Gastrocnemius medialis (tissue), 4 donors: ENCODE measurements around the gene DDR2. TPM values are rescaled to one million over a fixed set of nuclear protein-coding genes. Genes with fewer than 3 reads are reported as not detected.

ENCODE experiments used
- ATAC-seq, 2 donors: fragments of 150-250 bp; one replicate each; pipeline ENCODE4 v1.9.1; 2016
- DNase-seq, 2 donors: peaks; one replicate each; pipeline ENCODE4 v3.0.0-alpha.2; 2019
- H3K27ac ChIP-seq, 4 donors: fragments of 200-600 bp; sonication (generic); 1 replicate in 1 of 4; 2 replicates in 3 of 4; pipeline ENCODE4 v1.5.1; 2016 to 2018; ENCODE audit warnings: mild to moderate bottlenecking in 2 of 4, moderate library complexity in 1 of 4
- H3K27me3 ChIP-seq, 3 donors: fragments of 200-600 bp; sonication (generic) in 2 of 3; 1 replicate in 1 of 3; 2 replicates in 2 of 3; pipeline versions ENCODE4 v1.5.1 to v1.6.0; 2016 to 2019; ENCODE audit warnings: mild to moderate bottlenecking in 1 of 3, moderate library complexity in 1 of 3
- H3K36me3 ChIP-seq, 2 donors: fragments of 200-600 bp; sonication (generic) in 1 of 2; one replicate each; pipeline ENCODE4 v1.5.1; 2017 to 2018
- H3K4me1 ChIP-seq, 2 donors: fragments of 200-600 bp; sonication (generic) in 1 of 2; one replicate each; pipeline ENCODE4 v1.5.1; 2016 to 2017; ENCODE audit warnings: mild to moderate bottlenecking in 2 of 2
- H3K4me3 ChIP-seq, 4 donors: fragments of 200-600 bp; sonication (generic) in 3 of 4; 1 replicate in 1 of 4; 2 replicates in 3 of 4; pipeline ENCODE4 v1.5.1; 2016 to 2019; ENCODE audit warnings: mild to moderate bottlenecking in 2 of 4
- H3K9me3 ChIP-seq, 3 donors: fragments of 200-600 bp; sonication (generic) in 2 of 3; 1 replicate in 1 of 3; 2 replicates in 2 of 3; pipeline ENCODE4 v1.5.1; 2016 to 2019
- CTCF ChIP-seq, 5 experiments: fragments of 450-650 bp in 3 of 5; fragments of 200-600 bp in 2 of 5; sonication (generic) in 2 of 5; IDR thresholded peaks in 4 of 5; conservative IDR thresholded peaks in 1 of 5; 1 replicate in 4 of 5; 2 replicates in 1 of 5; pipeline ENCODE4 v1.5.1; 2016 to 2019; ENCODE audit warnings: antibody characterized with exemption in 5 of 5, mild to moderate bottlenecking in 3 of 5, moderate library complexity in 3 of 5
- POLR2A ChIP-seq, 2 donors: fragments of 450-650 bp; IDR thresholded peaks; one replicate each; pipeline ENCODE4 v1.6.1; 2017; ENCODE audit warnings: antibody characterized with exemption in 2 of 2, mild to moderate bottlenecking in 2 of 2, moderate library complexity in 2 of 2
- in situ Hi-C, 4 donors: fragments of 200-750 bp; cut with MboI; loops; one replicate each; pipeline versions ENCODE4 v1.15.0 to v1.8.0; 2017; ENCODE audit warnings: low sequenced_read_pairs in 4 of 4
- intact Hi-C: fragments of 100-400 bp; cut with DNase I; formaldehyde crosslinking; loops from one replicate; pipeline ENCODE4 v1.15.1; 2023; ENCODE audit warnings: low total_unique reads
- total RNA-seq, 4 donors: library from RNA; depleted of rRNA; stranded (reverse); fragments of >200 nt; gene quantifications; one replicate each; pipeline versions ENCODE4 v1.1.0 to v1.2.3, GENCODE V29; 2016

Gene DDR2
- total RNA-seq, 4 donors from 2014 or later = 9.8 to 15.4 (median 10.6) TPM

- ATAC-seq (no peak), DNase-seq (no peak)
- Histone ChIP-seq H3K4me1 (no peaks in the 10 kb centered on the region), H3K9me3 (no peaks in the 10 kb centered on the region), H3K36me3 (no peaks in the 10 kb centered on the region), H3K4me3 (no peak overlapping the region), H3K27me3 (no peaks in the 10 kb centered on the region), H3K27ac (peak overlapping the region in 1 of 4 donors; percentile 24)
- intact Hi-C loops = no loop called here
- in situ Hi-C loops = no loop called here
- TF ChIP-seq CTCF (IDR thresholded peaks at IDR 0.05 in 4 of 5, conservative IDR thresholded peaks at IDR 0.05 in 1 of 5) = peak in 2 of 5 experiments; percentile 9 to 44
- TF ChIP-seq POLR2A (IDR thresholded peaks at IDR 0.05) = no peak
These were observed 4.5 kb upstream of the DDR2 start for GRCh38 chr1:162627662-162628296.

- H3K4me1 ChIP-seq = no peaks in the 10 kb centered on the region
- TF ChIP-seq POLR2A (IDR thresholded peaks at IDR 0.05) (no peak), CTCF (IDR thresholded peaks at IDR 0.05 in 4 of 5, conservative IDR thresholded peaks at IDR 0.05 in 1 of 5) (no peak)
- H3K9me3 ChIP-seq = no peaks in the 10 kb centered on the region
- peak overlapping the region in 1 of 4 donors; percentile 67 for H3K27ac ChIP-seq
- in situ Hi-C loops (no loop called here), intact Hi-C loops (no loop called here)
- H3K36me3 ChIP-seq = no peaks in the 10 kb centered on the region
- ATAC-seq (no peak), DNase-seq (no peak)
- H3K4me3 ChIP-seq = no peak overlapping the region
- no peaks in the 10 kb centered on the region for H3K27me3 ChIP-seq
These were observed 3.1 kb upstream of the DDR2 start for GRCh38 chr1:162629077-162629627.

GRCh38 chr1:162629651-162630050, 2.6 kb upstream of the DDR2 start:
- Histone ChIP-seq H3K36me3 (no peaks in the 10 kb centered on the region), H3K4me1 (no peaks in the 10 kb centered on the region), H3K9me3 (no peaks in the 10 kb centered on the region), H3K27me3 (no peaks in the 10 kb centered on the region), H3K27ac (peak overlapping the region; percentile 65 to 74 (median 68)), H3K4me3 (no peak overlapping the region)
- intact Hi-C loops = loop anchor here (5.0 kb wide), 1 partner anchor 68 kb away; no protein-coding TSS in a partner anchor
- in situ Hi-C loops = no loop called here
- DNase-seq = no peak
- no peak for ATAC-seq
- no peak for TF ChIP-seq POLR2A (IDR thresholded peaks at IDR 0.05)
- TF ChIP-seq CTCF (IDR thresholded peaks at IDR 0.05 in 4 of 5, conservative IDR thresholded peaks at IDR 0.05 in 1 of 5) = no peak

- ATAC-seq (peak in 1 of 2 donors; percentile 43), DNase-seq (no peak)
- intact Hi-C loops (loop anchor here (5.0 kb wide), 1 partner anchor 66 kb away; no protein-coding TSS in a partner anchor), in situ Hi-C loops (no loop called here)
- Histone ChIP-seq H3K4me3 (peak overlapping the region; percentile 13 to 47 (median 35)), H3K9me3 (no peaks in the 10 kb centered on the region), H3K27ac (peak overlapping the region; percentile 65 to 74 (median 68)), H3K4me1 (no peaks in the 10 kb centered on the region), H3K27me3 (no peaks in the 10 kb centered on the region), H3K36me3 (no peaks in the 10 kb centered on the region)
- no peak for TF ChIP-seq POLR2A (IDR thresholded peaks at IDR 0.05)
- TF ChIP-seq CTCF (IDR thresholded peaks at IDR 0.05 in 4 of 5, conservative IDR thresholded peaks at IDR 0.05 in 1 of 5) = no peak
These were observed 595 bp upstream of the DDR2 start for GRCh38 chr1:162631546-162632191.
